Choroid plexus epithelial cell (primary cell): ENCODE measurements around the gene GPHN.

ENCODE experiments used
- DNase-seq: peaks from one replicate; pipeline ENCODE4 v3.0.0-alpha.2; 2010; ENCODE audit warnings: low read depth
- H3K4me3 ChIP-seq: 2 replicates; pipeline ENCODE4 v1.5.1; 2011; ENCODE audit warnings: low read depth, mild to moderate bottlenecking, control low read depth, low read length, moderate library complexity
- CTCF ChIP-seq: conservative IDR thresholded peaks from 2 replicates; pipeline ENCODE4 v1.5.1; 2011; ENCODE audit warnings: low read depth, mild to moderate bottlenecking, control low read depth, inconsistent platforms, low read length, moderate library complexity

The GPHN gene

DNA sequence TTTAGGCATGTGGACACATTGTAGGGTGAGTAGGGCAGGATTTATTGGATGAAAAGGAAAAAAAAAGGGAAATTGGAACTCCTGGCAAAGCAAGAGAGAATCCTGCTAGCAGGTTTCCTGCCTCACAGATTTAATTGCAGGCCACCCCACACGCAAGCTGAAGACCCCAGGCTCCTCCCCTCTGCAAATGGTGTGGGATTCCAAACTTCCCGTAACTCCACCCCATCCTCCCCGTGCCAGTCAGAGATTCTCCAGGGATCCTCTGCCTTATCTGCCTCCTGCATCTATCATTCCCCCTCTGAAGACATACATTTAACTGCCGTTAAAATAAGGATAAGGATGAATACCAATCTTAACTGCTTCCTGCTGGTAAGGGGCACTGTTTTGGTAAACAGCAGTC, 431.5 kb downstream of the GPHN start:
- TF ChIP-seq CTCF = no peak
- no peak overlapping the region for H3K4me3 ChIP-seq
- no peak for DNase-seq

GRCh38 chr14:66944872-66945271, 436.9 kb downstream of the GPHN start:
- peak; percentile 50 for DNase-seq
- no peak overlapping the region for H3K4me3 ChIP-seq
- no peak for TF ChIP-seq CTCF

GRCh38 chr14:66955159-66955558, 447.2 kb downstream of the GPHN start:
- no peak overlapping the region for H3K4me3 ChIP-seq
- no peak for DNase-seq
- TF ChIP-seq CTCF = no peak

- no peak overlapping the region for H3K4me3 ChIP-seq
- DNase-seq = no peak
- TF ChIP-seq CTCF = no peak
Measured at GRCh38 chr14:66959437-66960050, 451.6 kb downstream of the GPHN start.

DNA sequence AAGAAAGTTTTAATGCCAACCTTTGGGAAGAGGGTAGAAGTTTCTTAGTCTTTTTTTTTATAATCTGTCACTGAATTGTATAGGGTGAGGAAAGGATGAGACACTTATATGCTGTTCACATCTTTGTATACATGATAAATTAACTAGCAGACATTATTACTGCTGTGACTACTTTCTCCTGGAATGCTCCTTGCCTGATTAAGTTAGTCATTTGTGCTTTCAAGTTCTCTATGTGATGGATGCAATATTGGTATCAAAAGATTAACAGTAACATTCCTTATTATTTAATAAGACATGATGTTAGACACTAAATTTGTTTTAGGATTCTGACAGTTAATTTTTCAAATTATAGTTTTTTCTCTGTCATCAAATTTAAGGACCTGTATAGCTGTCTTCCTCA, 457.9 kb downstream of the GPHN start:
- no peak for TF ChIP-seq CTCF
- DNase-seq = peak; percentile 14
- no peak overlapping the region for H3K4me3 ChIP-seq

- TF ChIP-seq CTCF = no peak
- no peak overlapping the region for H3K4me3 ChIP-seq
Measured at GRCh38 chr14:66972469-66972868, 464.5 kb downstream of the GPHN start.

DNA sequence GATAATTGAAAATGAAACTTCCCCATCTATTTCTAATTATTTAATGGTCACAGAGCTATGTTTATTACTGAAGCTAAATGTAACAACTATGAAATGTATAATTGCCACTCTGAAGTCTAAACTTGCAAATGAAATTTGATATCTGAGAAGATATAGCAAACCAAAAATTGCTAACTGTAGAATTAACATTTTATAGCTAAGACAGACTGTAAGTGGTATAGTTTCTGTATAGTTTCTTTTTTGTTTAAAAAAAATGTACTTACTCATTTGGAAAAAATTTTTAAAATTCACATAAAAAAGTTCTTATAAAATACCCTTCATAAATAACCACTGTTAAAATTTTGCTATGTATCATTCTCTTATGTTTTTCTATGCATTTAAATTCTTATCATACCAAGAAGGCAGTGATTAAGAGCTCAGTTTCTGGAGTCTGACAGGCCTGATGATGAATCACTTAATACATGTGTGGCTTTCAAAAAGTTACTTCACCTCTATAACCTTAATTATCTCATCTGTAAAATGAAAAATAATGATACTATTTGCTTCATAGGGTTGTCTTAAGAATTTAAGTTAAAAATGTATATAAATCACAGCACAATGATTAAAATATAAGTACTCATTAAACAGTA, 466.6 kb downstream of the GPHN start:
- DNase-seq = peak; percentile 60
- no peak overlapping the region for H3K4me3 ChIP-seq
- TF ChIP-seq CTCF = no peak

More at GRCh38 chr14:66972469-66972868, 464.5 kb downstream of the GPHN start:
- no peak for DNase-seq
